Measurements from ENCODE around the gene MEG3.

MEG3 gene

GRCh38 chr14:100881211-100882025 is 55.5 kb downstream of the MEG3 start:
- DNase-seq (ENCODE audit: low spot score), result no peak

DNA sequence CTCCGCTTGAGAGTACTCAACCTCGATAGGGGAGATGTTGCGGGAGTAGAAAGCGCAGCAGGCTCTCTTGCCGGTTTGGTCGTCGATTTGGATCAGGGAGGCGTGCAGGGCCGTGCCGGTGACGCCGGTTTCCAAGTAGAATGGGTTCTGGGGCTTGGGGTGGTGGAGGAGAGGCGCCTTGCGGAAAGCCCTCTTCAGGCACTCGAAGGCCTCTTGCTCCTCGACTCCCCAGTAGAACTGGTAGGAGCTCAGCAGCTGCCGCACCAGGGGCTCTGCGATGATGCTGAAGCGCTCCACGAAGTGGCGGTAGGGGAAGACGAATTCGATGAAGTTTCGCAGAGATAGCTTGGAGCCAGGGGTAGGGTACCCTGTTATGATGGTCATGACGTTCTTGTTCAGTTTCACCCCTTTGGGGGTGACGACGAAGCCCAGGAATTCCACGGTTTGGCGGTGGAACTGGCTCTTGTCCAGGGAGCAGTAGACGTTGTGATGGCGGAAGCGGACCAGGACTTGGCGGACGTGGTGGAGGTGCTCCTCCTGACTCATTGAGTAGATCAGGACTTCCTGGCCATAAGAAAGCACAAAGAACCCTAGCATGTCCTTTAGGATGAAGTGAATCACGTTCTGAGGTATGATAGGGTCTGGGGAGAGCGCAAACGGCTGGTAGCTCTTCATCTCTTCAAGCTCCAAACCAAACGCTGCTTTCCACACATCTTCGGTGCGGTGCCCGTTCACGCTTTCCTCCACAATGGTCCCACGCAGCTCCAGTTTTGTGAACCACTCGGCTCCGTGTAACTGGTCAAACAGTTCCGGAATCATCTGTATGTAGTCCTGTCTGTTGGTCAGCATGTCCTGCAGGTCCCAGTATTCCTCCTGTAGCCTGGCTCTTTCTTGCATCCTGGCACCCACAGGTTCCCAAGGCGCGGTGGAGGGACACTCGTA is 56.4 kb downstream of the MEG3 start:
- no peak for DNase-seq (ENCODE audit: low spot score)

- DNase-seq (ENCODE audit: low spot score), result no peak
These were observed 57.3 kb downstream of the MEG3 start for GRCh38 chr14:100882991-100883788.

DNA sequence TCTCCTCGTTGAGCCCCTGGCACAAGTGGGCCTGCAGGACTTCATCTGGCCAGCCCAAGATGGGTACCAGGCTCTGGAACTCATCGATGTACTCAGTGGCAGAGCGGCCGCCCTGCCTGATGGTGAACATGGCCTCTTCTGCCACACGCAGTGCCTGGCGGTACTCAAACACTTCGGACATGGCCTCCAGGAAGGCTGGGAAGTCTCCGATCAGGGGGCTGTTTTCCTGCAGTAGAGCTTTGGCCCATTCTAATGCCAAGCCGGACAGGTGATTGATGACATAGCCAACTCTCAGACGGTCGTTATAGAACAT is 57.8 kb downstream of the MEG3 start:
- no peak for DNase-seq (ENCODE audit: low spot score)

DNA sequence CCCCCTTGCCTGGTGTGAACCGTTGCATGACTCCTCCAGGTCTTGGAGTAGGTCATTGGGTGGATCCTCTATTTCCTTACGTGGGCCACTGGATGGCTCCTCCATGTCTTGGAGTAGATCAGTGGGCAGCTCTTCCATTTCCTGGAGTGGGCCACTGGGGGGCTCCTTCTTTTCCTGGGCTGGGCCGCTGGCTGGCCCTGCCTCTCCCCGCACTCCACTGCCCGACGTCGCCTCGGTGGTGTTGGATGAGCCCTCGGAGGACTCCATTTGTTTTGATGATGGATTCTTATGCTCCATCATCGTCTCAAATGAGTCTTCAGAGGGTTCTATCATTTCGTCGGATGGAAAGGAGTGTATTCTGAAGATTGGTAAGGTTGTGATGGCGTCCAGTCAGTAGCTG is 58.5 kb downstream of the MEG3 start:
- DNase-seq (ENCODE audit: low spot score), result no peak

DNA sequence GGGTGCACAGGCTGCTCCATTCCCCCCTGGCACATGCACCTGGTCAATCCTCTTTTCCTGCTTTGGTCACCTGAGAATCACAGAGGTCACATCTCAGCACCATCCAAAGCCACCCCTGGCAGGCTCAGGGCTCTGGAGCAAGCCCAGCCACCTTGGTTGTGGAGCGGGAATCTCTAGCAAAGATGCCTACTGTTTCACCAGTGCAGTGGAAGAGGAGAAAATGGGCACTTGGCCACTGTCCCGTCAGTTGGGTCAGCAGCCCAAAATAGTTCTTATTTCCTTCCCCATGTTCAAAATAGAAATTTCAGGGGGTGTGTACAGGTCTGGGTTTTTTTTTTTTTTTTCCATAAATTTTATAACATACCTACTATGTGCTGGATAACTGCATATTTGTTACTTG is 59.3 kb downstream of the MEG3 start:
- DNase-seq (ENCODE audit: low spot score), result no peak

- DNase-seq (ENCODE audit: low spot score), result no peak
These were observed 59.7 kb downstream of the MEG3 start for GRCh38 chr14:100885617-100886016.

GRCh38 chr14:100887728-100888335 is 61.9 kb downstream of the MEG3 start:
- DNase-seq (ENCODE audit: low spot score), result no peak

DNA sequence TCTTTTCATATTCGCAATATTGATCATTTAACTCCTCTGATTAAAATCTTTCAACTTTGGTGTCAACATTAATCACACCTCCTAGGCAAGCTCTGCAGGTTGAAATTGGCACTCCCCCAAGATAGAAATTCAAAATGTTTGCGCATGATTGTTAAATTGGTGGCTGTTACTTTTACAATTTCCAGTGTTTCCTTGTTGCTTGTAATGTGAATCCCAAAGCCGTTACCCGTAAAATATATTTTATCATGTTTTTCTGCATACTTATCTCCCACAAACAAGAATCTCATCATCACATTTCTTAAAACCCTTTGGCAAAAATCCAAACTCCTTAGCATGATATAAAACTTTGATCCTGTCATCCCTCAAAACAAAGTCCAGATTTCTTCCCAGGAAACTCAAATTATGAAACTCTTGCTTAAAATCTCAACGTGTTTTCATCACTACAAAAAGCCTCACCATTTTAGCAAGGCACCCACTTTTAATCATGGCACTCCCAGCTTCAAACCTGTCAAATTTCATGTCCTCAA is 62.9 kb downstream of the MEG3 start:
- DNase-seq (ENCODE audit: low spot score), result no peak

DNA sequence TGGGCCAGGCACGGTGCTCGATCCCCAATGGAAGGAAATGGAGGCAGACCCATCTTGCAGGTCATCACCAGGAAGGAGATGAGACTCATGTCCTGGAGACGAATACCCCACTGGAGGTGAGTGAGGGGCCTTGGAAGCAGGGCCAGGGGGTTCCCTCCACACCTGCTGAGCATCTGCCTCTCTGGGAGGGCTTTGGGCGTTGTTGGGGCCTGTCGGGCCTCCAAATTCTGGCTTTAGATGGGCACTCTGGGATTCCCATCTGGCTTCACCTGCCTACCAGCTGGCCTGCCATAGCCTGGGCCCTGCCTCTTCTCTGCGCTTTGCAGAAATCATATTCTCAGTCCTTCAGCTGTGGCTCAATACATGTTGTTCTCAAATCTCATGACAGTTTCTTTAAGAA is 63.7 kb downstream of the MEG3 start:
- no peak for DNase-seq (ENCODE audit: low spot score)

DNA sequence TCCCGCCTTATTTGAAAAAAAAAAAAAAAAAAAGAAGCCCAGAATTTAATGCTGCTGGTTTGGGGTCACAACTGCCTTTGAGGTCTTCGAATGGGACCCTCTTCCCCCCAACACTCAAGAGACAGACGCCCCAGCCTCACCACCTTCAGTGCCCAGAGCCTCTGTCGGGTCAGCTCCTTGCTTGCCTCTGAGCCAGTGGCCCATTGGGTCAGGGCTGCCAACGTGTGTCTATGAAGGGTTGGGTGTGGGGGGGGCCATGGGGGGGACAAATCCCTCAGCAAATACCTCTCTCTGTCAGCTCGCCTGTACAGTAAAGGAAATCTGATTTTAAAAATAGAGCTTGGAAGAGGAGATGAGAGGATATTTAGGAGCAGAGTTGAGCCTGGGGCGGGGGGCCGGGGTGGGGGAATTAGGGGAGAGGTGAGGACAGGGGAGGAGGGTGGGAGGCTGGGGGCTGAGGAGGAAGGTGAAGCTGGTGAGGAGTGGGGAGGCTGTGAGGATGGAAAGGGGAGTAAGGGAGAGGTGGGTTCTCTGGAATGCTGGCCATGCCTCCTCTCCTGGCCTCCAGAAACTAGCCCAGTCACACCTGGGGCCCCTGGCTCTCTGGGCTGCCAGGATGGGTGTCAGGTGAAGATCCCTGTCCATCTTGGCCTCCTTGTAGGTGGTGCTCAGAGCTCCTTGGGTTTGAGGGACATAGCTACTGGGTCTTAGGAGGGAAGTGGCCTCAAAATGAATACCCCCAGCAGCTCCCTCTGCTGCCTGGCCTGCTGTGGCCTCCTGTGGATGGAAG is 64.3 kb downstream of the MEG3 start:
- DNase-seq (ENCODE audit: low spot score), result no peak

GRCh38 chr14:100891051-100891450 is 65.1 kb downstream of the MEG3 start:
- DNase-seq (ENCODE audit: low spot score), result no peak

- no peak for DNase-seq (ENCODE audit: low spot score)
These were observed 65.9 kb downstream of the MEG3 start for GRCh38 chr14:100891501-100892445.

- DNase-seq (ENCODE audit: low spot score), result no peak
These were observed 66.7 kb downstream of the MEG3 start for GRCh38 chr14:100892496-100893227.

DNA sequence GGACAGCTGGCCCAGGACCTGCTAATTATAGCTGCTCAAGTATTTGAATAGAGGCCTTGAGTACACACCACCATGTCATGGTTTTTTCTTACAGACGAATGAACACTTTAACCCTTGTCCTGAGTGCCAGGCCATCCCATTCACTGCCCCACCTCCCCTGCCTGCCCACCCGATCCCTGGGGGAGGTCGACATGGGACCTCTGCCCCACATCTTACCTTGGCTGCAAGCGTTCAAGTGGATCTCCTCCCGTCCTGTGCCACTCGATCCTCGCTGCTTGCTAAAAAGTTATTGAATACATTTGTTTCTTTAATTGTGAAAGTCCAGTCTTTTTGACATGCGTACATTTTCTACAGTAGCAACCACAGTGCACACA is 67.3 kb downstream of the MEG3 start:
- DNase-seq (ENCODE audit: low spot score), result no peak

- DNase-seq (ENCODE audit: low spot score), result no peak
These were observed 67.8 kb downstream of the MEG3 start for GRCh38 chr14:100893760-100894159.

GRCh38 chr14:100894416-100894815 is 68.5 kb downstream of the MEG3 start:
- DNase-seq (ENCODE audit: low spot score), result no peak

- no peak for DNase-seq (ENCODE audit: low spot score)
These were observed 69.5 kb downstream of the MEG3 start for GRCh38 chr14:100895411-100895810.

DNA sequence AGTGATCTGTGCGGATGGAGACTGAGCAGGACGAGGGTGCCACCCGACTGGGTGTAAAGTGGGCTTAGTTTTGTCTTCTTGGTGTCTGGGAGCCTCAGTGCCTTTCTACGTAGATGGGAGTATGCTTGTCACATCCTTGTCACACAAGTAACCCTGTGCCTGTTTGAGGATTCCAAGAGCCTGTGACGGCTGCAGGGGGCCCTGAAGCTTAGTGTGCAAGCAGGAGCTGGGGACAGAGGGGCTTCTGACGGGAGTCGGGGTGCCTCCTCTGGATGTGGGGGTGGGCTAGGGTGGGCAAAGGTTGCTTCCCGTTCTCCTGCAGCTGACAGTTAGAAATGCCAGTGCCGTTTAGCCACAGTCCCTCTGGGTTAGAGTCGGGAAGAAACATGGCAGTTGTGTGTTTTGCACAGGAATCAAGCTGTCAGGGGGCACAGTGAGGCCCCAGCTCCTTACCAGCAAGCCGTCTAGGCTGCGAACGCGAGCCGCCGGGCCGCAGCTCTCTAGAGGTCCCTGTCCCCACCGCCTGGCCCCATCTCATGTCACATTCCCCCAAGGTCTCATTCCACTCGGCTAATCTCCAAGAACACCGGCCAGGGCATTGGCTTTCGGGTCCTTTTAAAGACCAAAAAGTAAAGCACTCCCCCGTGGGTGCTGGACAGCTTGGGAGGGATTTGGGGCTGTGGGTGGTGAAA is 70.6 kb downstream of the MEG3 start:
- no peak for DNase-seq (ENCODE audit: low spot score)

All from activated CD4-positive, alpha-beta T cell treated with anti-CD3 and anti-CD28 coated beads, Interleukin-2, Interleukin-4, amounts not matched to agents 100 ng/mL and 50 ng/mL, durations not matched to agents 16 hours and 8 hours (primary cell).